Gastroesophageal sphincter (tissue), 3 donors: ENCODE data around the gene TRAPPC11.

ENCODE experiments used
- CTCF ChIP-seq, 4 experiments: fragments of 200-600 bp in 2 of 4; fragments of 450-650 bp in 2 of 4; sonication (generic) in 1 of 4; IDR thresholded peaks; one replicate each; pipeline ENCODE4 v1.5.1; 2017 to 2019; ENCODE audit warnings: antibody characterized with exemption in 4 of 4, mild to moderate bottlenecking in 2 of 4, moderate library complexity in 2 of 4
- POLR2A ChIP-seq, 2 donors: fragments of 450-650 bp; IDR thresholded peaks; one replicate each; pipeline ENCODE4 v1.6.1; 2017; ENCODE audit warnings: antibody characterized with exemption in 2 of 2, mild to moderate bottlenecking in 2 of 2, moderate library complexity in 1 of 2

DNA sequence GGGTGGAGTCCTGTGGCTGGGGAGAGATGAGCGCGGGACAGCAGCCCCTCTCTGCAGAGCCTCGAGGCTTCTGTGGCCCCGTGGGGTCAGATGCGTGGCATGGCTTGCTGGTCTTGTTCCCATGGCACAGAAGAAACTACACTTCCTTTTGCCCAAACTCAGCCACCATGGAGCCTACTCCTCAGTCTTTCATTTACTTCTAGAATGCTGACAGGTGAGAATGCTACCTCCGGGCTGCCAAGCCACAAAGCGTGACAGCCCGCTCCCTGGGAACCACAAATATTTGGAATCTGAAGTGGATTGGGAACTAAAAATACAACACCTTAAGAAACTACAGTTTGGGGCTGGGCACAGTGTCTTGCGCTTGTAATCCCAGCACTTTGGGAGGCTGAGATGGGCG, 98.0 kb downstream of the TRAPPC11 start:
- TF ChIP-seq CTCF (IDR thresholded peaks at IDR 0.05) (no peak), POLR2A (IDR thresholded peaks at IDR 0.05) (no peak)
